Right atrium auricular region (tissue), 2 donors: ENCODE measurements around the gene SYT9. TPM values are rescaled to one million over a fixed set of nuclear protein-coding genes. Genes with fewer than 3 reads are reported as not detected.
A peak's percentile ranks its signal among the peaks of the same experiment; 100 is the strongest.

Experiments used
- DNase-seq: peaks from one replicate; pipeline ENCODE4 v3.0.0-alpha.2; 2019; ENCODE audit warnings: low spot score
- H3K27ac ChIP-seq, 2 donors: fragments of 200-600 bp; sonication (generic); 1 replicate in 1 of 2; 2 replicates in 1 of 2; pipeline ENCODE4 v1.5.1; 2016 to 2019
- H3K27me3 ChIP-seq, 2 donors: fragments of 200-600 bp; sonication (generic); one replicate each; pipeline versions ENCODE4 v1.5.1 to v1.6.0; 2017 to 2019
- H3K36me3 ChIP-seq: fragments of 200-600 bp; sonication (generic); one replicate; pipeline ENCODE4 v1.5.1; 2016
- H3K4me1 ChIP-seq, 2 donors: fragments of 200-600 bp; sonication (generic); one replicate each; pipeline versions ENCODE4 v1.5.1 to v1.6.0; 2017 to 2019
- H3K4me3 ChIP-seq, 2 donors: fragments of 200-600 bp; sonication (generic); 1 replicate in 1 of 2; 2 replicates in 1 of 2; pipeline ENCODE4 v1.5.1; 2017 to 2019; ENCODE audit warnings: mild to moderate bottlenecking in 1 of 2, moderate library complexity in 1 of 2
- H3K9me3 ChIP-seq, 2 donors: fragments of 200-600 bp; sonication (generic); one replicate each; pipeline ENCODE4 v1.5.1; 2019
- CTCF ChIP-seq, 2 donors: fragments of 200-600 bp; sonication (generic); IDR thresholded peaks; one replicate each; pipeline ENCODE4 v1.5.1; 2019; ENCODE audit warnings: antibody characterized with exemption in 2 of 2
- total RNA-seq, 2 donors: library from RNA; depleted of rRNA; stranded (reverse); fragments of >200 nt; gene quantifications; one replicate each; pipeline ENCODE4 v1.1.0, GENCODE V29; 2016

SYT9 gene
- total RNA-seq, 2 donors from 2014 or later, result 0.16 to 0.74 TPM

DNA sequence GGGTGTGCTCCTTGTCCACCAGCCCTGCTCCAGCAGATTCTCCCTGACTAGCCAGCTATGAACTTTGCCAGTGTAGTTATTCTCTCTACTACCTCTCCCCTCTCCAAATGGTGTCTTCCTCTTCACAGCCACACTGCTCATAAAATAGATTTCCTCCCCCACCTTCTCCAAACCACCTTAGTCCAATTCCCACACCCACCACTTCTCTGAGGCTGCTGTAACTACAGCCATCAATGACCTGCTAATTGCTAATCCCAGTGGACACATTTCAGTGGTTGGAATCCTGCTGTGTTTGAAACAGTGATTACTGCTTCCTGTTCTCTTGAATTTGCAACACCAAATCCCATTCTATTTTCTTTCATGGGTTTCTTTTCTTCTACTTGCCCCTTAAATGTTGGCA, 23.4 kb downstream of the SYT9 start:
- DNase-seq, result no peak
- no peak for TF ChIP-seq CTCF (IDR thresholded peaks at IDR 0.05)

GRCh38 chr11:7278314-7278917, 26.7 kb downstream of the SYT9 start:
- H3K4me1 ChIP-seq, result no peaks in the 10 kb centered on the region
- peak; percentile 15 to 59 for TF ChIP-seq CTCF (IDR thresholded peaks at IDR 0.05)
- no peak for DNase-seq
- H3K27me3 ChIP-seq, result no peaks in the 10 kb centered on the region
- H3K4me3 ChIP-seq, result no peak overlapping the region
- no peaks in the 10 kb centered on the region for H3K36me3 ChIP-seq
- H3K27ac ChIP-seq, result no peak overlapping the region
- H3K9me3 ChIP-seq, result no peaks in the 10 kb centered on the region

More for the DNA sequence above, 23.4 kb downstream of the SYT9 start:
- Histone ChIP-seq H3K27me3 (no peaks in the 10 kb centered on the region), H3K4me1 (no peaks in the 10 kb centered on the region), H3K36me3 (no peaks in the 10 kb centered on the region), H3K9me3 (no peaks in the 10 kb centered on the region), H3K4me3 (no peak overlapping the region), H3K27ac (no peak overlapping the region)

DNA sequence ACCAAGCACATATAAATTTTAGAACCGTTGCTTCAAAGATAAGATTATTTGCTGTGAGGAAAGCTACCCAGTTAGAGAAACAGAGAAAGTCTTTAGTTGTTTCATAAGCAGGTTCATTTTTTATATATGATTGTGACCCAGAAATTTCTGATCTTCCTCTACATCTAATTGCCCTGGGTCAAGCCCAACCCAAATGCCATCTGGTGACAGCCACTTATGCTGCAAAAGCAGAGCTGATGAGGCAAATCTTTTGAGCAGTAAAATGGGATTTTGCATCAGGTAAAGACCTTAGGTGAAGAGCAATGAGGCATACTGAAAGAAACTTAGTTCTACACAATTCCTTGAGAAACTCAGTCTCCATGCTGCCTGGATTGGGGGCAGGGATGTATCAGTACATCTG, 28.0 kb downstream of the SYT9 start:
- Histone ChIP-seq H3K27me3 (no peaks in the 10 kb centered on the region), H3K9me3 (no peaks in the 10 kb centered on the region), H3K4me1 (no peaks in the 10 kb centered on the region), H3K27ac (no peak overlapping the region), H3K4me3 (no peak overlapping the region), H3K36me3 (no peaks in the 10 kb centered on the region)
- TF ChIP-seq CTCF (IDR thresholded peaks at IDR 0.05), result no peak
- DNase-seq, result no peak

DNA sequence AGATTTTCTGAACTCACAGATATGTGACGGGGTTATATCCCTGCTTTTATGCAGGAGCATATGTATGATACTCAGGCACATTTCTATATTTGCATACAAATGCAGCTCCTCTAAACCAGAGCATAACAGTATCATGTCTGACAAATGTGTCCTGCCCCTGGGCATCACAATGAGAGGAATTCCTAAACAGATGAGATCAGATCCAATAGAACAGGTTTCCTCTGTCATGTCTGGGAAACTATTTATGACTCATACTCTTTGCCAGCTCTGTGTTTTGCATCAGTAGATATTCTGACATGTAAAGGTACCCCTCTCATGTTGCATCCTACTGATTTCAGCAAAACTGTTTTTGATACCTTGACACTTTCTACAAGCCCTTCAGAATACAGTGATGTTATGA, 29.4 kb downstream of the SYT9 start:
- Histone ChIP-seq H3K4me1 (no peaks in the 10 kb centered on the region), H3K9me3 (peaks cover 0 to 5% of the 10 kb centered on the region in 2 donors), H3K36me3 (no peaks in the 10 kb centered on the region), H3K27me3 (no peaks in the 10 kb centered on the region), H3K27ac (no peak overlapping the region), H3K4me3 (no peak overlapping the region)
- no peak for DNase-seq
- TF ChIP-seq CTCF (IDR thresholded peaks at IDR 0.05), result no peak

GRCh38 chr11:7281809-7282208, 30.1 kb downstream of the SYT9 start:
- Histone ChIP-seq H3K27me3 (no peaks in the 10 kb centered on the region), H3K9me3 (peaks cover 0 to 7% of the 10 kb centered on the region in 2 donors), H3K36me3 (no peaks in the 10 kb centered on the region), H3K4me1 (no peaks in the 10 kb centered on the region), H3K27ac (no peak overlapping the region), H3K4me3 (no peak overlapping the region)
- TF ChIP-seq CTCF (IDR thresholded peaks at IDR 0.05), result no peak
- no peak for DNase-seq

- Histone ChIP-seq H3K36me3 (no peaks in the 10 kb centered on the region), H3K27ac (no peak overlapping the region), H3K9me3 (peaks cover 0 to 7% of the 10 kb centered on the region in 2 donors), H3K4me3 (no peak overlapping the region), H3K4me1 (no peaks in the 10 kb centered on the region), H3K27me3 (no peaks in the 10 kb centered on the region)
- no peak for DNase-seq
- TF ChIP-seq CTCF (IDR thresholded peaks at IDR 0.05), result no peak
These were observed 34.5 kb downstream of the SYT9 start for GRCh38 chr11:7286178-7286577.
